A673 (cell line): ENCODE results near the gene JPH2. TPM values are rescaled to one million over a fixed set of nuclear protein-coding genes. Genes with fewer than 3 reads are reported as not detected.

Source experiments
- BruUV-seq: library from RNA; stranded (reverse); fragments of 400-500 nt; replicated peaks from 2 replicates; lab custom pipeline; 2021; lab: Mats Ljungman, UMichigan
- CTCF ChIA-PET: fragments of 300-600 bp; sonication (Branson Sonifier 250); formaldehyde crosslinking; loops from one replicate; lab custom pipeline; 2022; ENCODE audit warnings: antibody characterized with exemption; lab: Charles Lee
- POLR2A ChIA-PET: fragments of 300-600 bp; sonication (Branson Sonifier 250); formaldehyde crosslinking; loops from one replicate; lab custom pipeline; 2022; ENCODE audit warnings: antibody characterized with exemption; ENCODE audit not compliant: low non-redundant PET; lab: Charles Lee
- DNase-seq: peaks from one replicate; pipeline ENCODE4 v3.0.0-alpha.2; 2015; ENCODE audit warnings: low spot score
- H3K27ac ChIP-seq: fragments of 200-600 bp; sonication (generic); 2 replicates; pipeline ENCODE4 v1.5.1; 2016; ENCODE audit warnings: mixed run types, low read depth, mild to moderate bottlenecking, mixed read lengths, antibody characterized with exemption, low read length; ENCODE audit not compliant: poor library complexity, severe bottlenecking
- H3K27me3 ChIP-seq: fragments of 200-600 bp; sonication (generic); replicated peaks from 2 replicates; pipeline ENCODE4 v1.6.1; 2017; ENCODE audit warnings: mixed run types, low read depth, mild to moderate bottlenecking, mixed read lengths, antibody characterized with exemption, low read length; ENCODE audit not compliant: insufficient read depth, poor library complexity
- H3K36me3 ChIP-seq: fragments of 200-600 bp; sonication (generic); 2 replicates; pipeline ENCODE4 v1.6.1; 2016; ENCODE audit warnings: mixed run types, mild to moderate bottlenecking, mixed read lengths, antibody characterized with exemption, low read length; ENCODE audit not compliant: insufficient read depth, poor library complexity, severe bottlenecking
- H3K4me1 ChIP-seq: fragments of 200-600 bp; sonication (generic); 2 replicates; pipeline ENCODE4 v1.6.1; 2017; ENCODE audit warnings: mixed run types, mild to moderate bottlenecking, mixed read lengths, antibody characterized with exemption, low read length; ENCODE audit not compliant: insufficient read depth, poor library complexity, severe bottlenecking
- H3K4me3 ChIP-seq: fragments of 200-600 bp; sonication (generic); 2 replicates; pipeline ENCODE4 v1.5.1; 2016; ENCODE audit warnings: low read depth, mixed run types, mild to moderate bottlenecking, mixed read lengths, low read length; ENCODE audit not compliant: poor library complexity, severe bottlenecking
- H3K9me3 ChIP-seq: fragments of 200-600 bp; sonication (generic); 2 replicates; pipeline ENCODE4 v1.6.1; 2016; ENCODE audit warnings: mixed run types, low read depth, mild to moderate bottlenecking, mixed read lengths, antibody characterized with exemption, low read length; ENCODE audit not compliant: poor library complexity, severe bottlenecking
- EZH2 ChIP-seq: fragments of 200-600 bp; sonication (generic); IDR thresholded peaks from 2 replicates; pipeline ENCODE4 v1.6.1; 2017; ENCODE audit warnings: borderline replicate concordance, low read depth, mild to moderate bottlenecking, mixed read lengths, antibody characterized with exemption, low read length; ENCODE audit not compliant: poor library complexity, severe bottlenecking
- intact Hi-C: fragments of 100-400 bp; cut with micrococcal nuclease; formaldehyde crosslinking; loops from one replicate; pipeline ENCODE4 v1.10.0; 2022; ENCODE audit not compliant: unreplicated experiment
- total RNA-seq: library from RNA; stranded (reverse); gene quantifications from 2 replicates; pipeline ENCODE4 v1.2.3, GENCODE V29; 2021
- TF ChIP-seq, protein P1 (sequence below): fragments of 300-800, 200-600 bp; sonication (generic); conservative IDR thresholded peaks from 2 replicates; pipeline ENCODE4 v1.5.1; 2017; ENCODE audit warnings: low read depth, mild to moderate bottlenecking, antibody characterized with exemption, low read length, moderate library complexity, mixed read lengths

Gene JPH2
- total RNA-seq, 1 experiment from 2014 or later: 1.1 TPM

DNA sequence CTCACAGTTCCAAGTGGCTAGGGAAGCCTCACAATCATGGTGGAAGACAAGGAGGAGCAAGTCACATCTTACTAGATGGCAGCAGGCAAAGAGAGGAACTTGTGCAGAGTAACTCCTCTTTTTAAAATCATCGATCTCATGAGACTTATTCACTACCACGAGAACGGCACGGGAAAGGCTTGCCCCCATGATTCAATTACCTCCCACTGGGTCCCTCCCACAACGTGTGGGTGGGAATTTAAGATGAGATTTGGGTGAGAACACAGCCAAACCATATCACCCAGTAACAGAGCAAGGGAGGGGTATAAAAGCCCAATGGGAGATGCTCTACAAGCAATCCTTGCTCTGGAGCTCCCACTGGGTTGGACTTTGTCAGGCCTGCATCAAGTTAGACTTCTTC, 80.4 kb downstream of the JPH2 start:
- peak; percentile 50 for DNase-seq
- TF ChIP-seq EZH2: no peak
- TF ChIP-seq, protein P1, sequence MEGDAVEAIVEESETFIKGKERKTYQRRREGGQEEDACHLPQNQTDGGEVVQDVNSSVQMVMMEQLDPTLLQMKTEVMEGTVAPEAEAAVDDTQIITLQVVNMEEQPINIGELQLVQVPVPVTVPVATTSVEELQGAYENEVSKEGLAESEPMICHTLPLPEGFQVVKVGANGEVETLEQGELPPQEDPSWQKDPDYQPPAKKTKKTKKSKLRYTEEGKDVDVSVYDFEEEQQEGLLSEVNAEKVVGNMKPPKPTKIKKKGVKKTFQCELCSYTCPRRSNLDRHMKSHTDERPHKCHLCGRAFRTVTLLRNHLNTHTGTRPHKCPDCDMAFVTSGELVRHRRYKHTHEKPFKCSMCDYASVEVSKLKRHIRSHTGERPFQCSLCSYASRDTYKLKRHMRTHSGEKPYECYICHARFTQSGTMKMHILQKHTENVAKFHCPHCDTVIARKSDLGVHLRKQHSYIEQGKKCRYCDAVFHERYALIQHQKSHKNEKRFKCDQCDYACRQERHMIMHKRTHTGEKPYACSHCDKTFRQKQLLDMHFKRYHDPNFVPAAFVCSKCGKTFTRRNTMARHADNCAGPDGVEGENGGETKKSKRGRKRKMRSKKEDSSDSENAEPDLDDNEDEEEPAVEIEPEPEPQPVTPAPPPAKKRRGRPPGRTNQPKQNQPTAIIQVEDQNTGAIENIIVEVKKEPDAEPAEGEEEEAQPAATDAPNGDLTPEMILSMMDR: no peak
- peaks cover 20% of the 10 kb centered on the region for H3K27me3 ChIP-seq
- H3K36me3 ChIP-seq: no peaks in the 10 kb centered on the region
- H3K27ac ChIP-seq: no peak overlapping the region
- ChIA-PET POLR2A (no interaction called here), CTCF (no interaction called here)
- no peaks in the 10 kb centered on the region for H3K4me1 ChIP-seq
- H3K9me3 ChIP-seq: peaks cover 5% of the 10 kb centered on the region
- intact Hi-C loops: no loop called here
- no peak overlapping the region for H3K4me3 ChIP-seq
- BruUV-seq: no TSS peak

DNA sequence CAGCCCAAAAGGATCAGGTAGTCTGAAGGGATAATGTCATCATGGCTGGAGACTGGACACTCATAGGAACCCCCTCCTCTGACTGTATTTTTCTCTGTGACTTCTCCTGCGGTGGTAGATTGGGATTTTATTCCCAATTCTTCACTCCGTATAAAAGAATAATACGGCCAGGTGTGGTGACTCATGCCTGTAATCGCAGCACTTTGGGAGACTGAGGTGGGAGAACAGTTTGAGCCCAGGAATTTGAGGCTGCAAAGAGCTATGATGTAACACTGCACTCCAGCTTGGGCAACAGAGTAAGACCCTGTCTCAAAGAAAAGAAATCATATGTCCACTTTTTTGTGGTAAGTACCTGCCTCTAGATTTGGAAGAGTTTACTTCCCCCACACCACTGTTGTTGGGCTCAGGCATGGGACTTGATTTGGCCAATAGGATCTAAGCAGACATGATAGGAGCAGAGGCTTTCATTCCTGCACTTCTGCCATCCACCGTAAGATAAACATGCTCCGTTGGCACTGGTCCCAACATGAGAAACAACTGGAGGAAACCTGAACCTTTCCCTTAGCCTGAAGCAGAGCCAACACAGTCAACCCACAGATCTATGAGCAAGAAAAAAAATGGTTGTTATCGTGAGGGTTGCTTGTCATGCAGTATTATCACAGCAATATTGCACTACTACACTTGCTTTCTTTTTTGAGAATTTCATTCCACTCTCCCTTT, 82.0 kb downstream of the JPH2 start:
- Histone ChIP-seq H3K9me3 (peaks cover 5% of the 10 kb centered on the region), H3K4me1 (no peaks in the 10 kb centered on the region), H3K4me3 (no peak overlapping the region), H3K36me3 (no peaks in the 10 kb centered on the region), H3K27ac (no peak overlapping the region), H3K27me3 (peaks cover 20% of the 10 kb centered on the region)
- DNase-seq: peak; percentile 34
- POLR2A ChIA-PET: no interaction called here
- intact Hi-C loops: no loop called here
- no TSS peak for BruUV-seq
- no peak for TF ChIP-seq EZH2
- TF ChIP-seq, protein P1: no peak
- CTCF ChIA-PET: interaction anchor here (0.6 kb wide), 1 partner anchor 85 kb away, joined by 3 read pairs; no protein-coding TSS in a partner anchor

GRCh38 chr20:44102582-44102981, 84.4 kb downstream of the JPH2 start:
- BruUV-seq: no TSS peak
- CTCF ChIA-PET: no interaction called here

More at GRCh38 chr20:44102582-44102981, 84.4 kb downstream of the JPH2 start:
- Histone ChIP-seq H3K4me1 (no peaks in the 10 kb centered on the region), H3K27me3 (peaks cover 20% of the 10 kb centered on the region), H3K9me3 (no peaks in the 10 kb centered on the region), H3K27ac (no peak overlapping the region), H3K36me3 (no peaks in the 10 kb centered on the region), H3K4me3 (no peak overlapping the region)
- no peak for DNase-seq
- intact Hi-C loops: no loop called here
- TF ChIP-seq EZH2: no peak
- TF ChIP-seq, protein P1: no peak
- POLR2A ChIA-PET: no interaction called here
